Progenitor cell of endocrine pancreas (in vitro differentiated cells): ENCODE measurements around the gene RSRC1. TPM values are rescaled to one million over a fixed set of nuclear protein-coding genes. Genes with fewer than 3 reads are reported as not detected.

Experiments used
- DNase-seq: peaks from one replicate; pipeline ENCODE4 v3.0.0; 2021; ENCODE audit warnings: low spot score; ENCODE audit not compliant: unreplicated experiment
- H3K27ac Mint-ChIP-seq: 2 replicates; pipeline ENCODE4 v1.8.0; 2021; ENCODE audit warnings: mild to moderate bottlenecking, moderate library complexity, mixed read lengths
- H3K27me3 Mint-ChIP-seq: 2 replicates; pipeline ENCODE4 v1.8.0; 2021; ENCODE audit warnings: mixed read lengths
- H3K36me3 Mint-ChIP-seq: 2 replicates; pipeline ENCODE4 v1.8.0; 2022; ENCODE audit warnings: mixed read lengths; ENCODE audit not compliant: insufficient read depth
- H3K4me1 Mint-ChIP-seq: 2 replicates; pipeline ENCODE4 v1.8.0; 2021; ENCODE audit warnings: low read depth, mixed read lengths
- H3K4me3 Mint-ChIP-seq: 2 replicates; pipeline ENCODE4 v1.8.0; 2021; ENCODE audit warnings: low read depth, mild to moderate bottlenecking, moderate library complexity, mixed read lengths
- H3K9me3 Mint-ChIP-seq: 2 replicates; pipeline ENCODE4 v1.8.0; 2021; ENCODE audit warnings: low read depth, mixed read lengths
- CTCF ChIP-seq: fragments of 200-600 bp; sonication (generic); IDR thresholded peaks from one replicate; pipeline ENCODE4 v1.5.0; 2021; ENCODE audit warnings: antibody characterized with exemption, mild to moderate bottlenecking; ENCODE audit not compliant: unreplicated experiment
- total RNA-seq: library from RNA; stranded (reverse); gene quantifications from 2 replicates; pipeline ENCODE4 v1.2.1, GENCODE V29; 2021

The RSRC1 gene
- total RNA-seq, 1 donor from 2014 or later = 50.6 TPM

- Mint-ChIP-seq H3K27ac (no peak overlapping the region), H3K4me3 (no peak overlapping the region), H3K36me3 (no peaks in the 10 kb centered on the region), H3K27me3 (no peaks in the 10 kb centered on the region), H3K4me1 (peaks cover 5% of the 10 kb centered on the region), H3K9me3 (no peaks in the 10 kb centered on the region)
- DNase-seq = no peak
- TF ChIP-seq CTCF = no peak
Observed at GRCh38 chr3:158185711-158186110, 75.8 kb downstream of the RSRC1 start.

GRCh38 chr3:158200955-158201354, 91.1 kb downstream of the RSRC1 start:
- no peaks in the 10 kb centered on the region for H3K27me3 Mint-ChIP-seq

GRCh38 chr3:158205324-158205723, 95.4 kb downstream of the RSRC1 start:
- Mint-ChIP-seq H3K27me3 (no peaks in the 10 kb centered on the region), H3K4me3 (no peak overlapping the region), H3K27ac (no peak overlapping the region), H3K4me1 (no peaks in the 10 kb centered on the region), H3K36me3 (peaks cover 15% of the 10 kb centered on the region), H3K9me3 (peaks cover 15% of the 10 kb centered on the region)
- no peak for TF ChIP-seq CTCF
- DNase-seq = no peak

More at GRCh38 chr3:158200955-158201354, 91.1 kb downstream of the RSRC1 start:
- Mint-ChIP-seq H3K9me3 (peaks cover 43% of the 10 kb centered on the region), H3K27ac (no peak overlapping the region), H3K4me1 (no peaks in the 10 kb centered on the region), H3K36me3 (peaks cover 36% of the 10 kb centered on the region), H3K4me3 (no peak overlapping the region)
- TF ChIP-seq CTCF = no peak
- no peak for DNase-seq

- Mint-ChIP-seq H3K27me3 (no peaks in the 10 kb centered on the region), H3K9me3 (peaks cover 8% of the 10 kb centered on the region), H3K4me1 (no peaks in the 10 kb centered on the region), H3K36me3 (peaks cover 11% of the 10 kb centered on the region), H3K4me3 (no peak overlapping the region), H3K27ac (no peak overlapping the region)
- no peak for TF ChIP-seq CTCF
- DNase-seq = no peak
Observed at GRCh38 chr3:158205994-158206393, 96.1 kb downstream of the RSRC1 start.

GRCh38 chr3:158210067-158210466, 100.2 kb downstream of the RSRC1 start:
- TF ChIP-seq CTCF = no peak
- no peaks in the 10 kb centered on the region for H3K27me3 Mint-ChIP-seq
- no peak overlapping the region for H3K4me3 Mint-ChIP-seq
- peaks cover 1% of the 10 kb centered on the region for H3K4me1 Mint-ChIP-seq
- no peak for DNase-seq
- H3K36me3 Mint-ChIP-seq = no peaks in the 10 kb centered on the region
- no peak overlapping the region for H3K27ac Mint-ChIP-seq
- H3K9me3 Mint-ChIP-seq = no peaks in the 10 kb centered on the region
